PC-3 (cell line): Measurements from ENCODE around the gene VGF.

Source experiments
- EZH2phosphoT487 ChIP-seq: fragments of 300-600 bp; sonication (generic); IDR thresholded peaks from 2 replicates; pipeline ENCODE4 v1.6.1; 2018; ENCODE audit warnings: mild to moderate bottlenecking, antibody characterized with exemption, low read length, borderline replicate concordance
- TF ChIP-seq, protein P1 (sequence below): fragments of 300-600 bp; sonication (generic); conservative IDR thresholded peaks from 2 replicates; pipeline ENCODE4 v1.5.1; 2017; ENCODE audit warnings: antibody characterized with exemption, low read depth, mild to moderate bottlenecking, low read length

DNA sequence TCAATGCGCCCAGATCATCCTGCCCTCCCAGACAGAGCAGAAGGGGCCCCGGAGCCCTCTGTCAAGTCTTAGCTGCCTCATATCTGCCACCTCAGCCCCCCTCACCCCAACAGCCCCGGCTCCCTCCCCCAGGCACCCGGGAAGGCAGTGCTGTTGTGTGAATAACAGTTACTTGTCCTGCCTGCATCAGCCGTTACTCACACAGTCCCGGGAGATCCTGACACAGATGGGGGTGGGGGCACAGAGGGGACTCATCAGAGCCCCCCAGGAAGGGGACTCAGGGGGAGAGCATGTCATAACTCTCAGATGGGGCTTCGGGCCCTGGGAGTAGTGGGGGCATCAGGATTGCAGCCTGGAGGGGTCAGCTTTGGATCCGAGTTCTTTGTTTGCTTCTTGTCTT lies 50.9 kb downstream of the VGF start:
- TF ChIP-seq, protein P1, sequence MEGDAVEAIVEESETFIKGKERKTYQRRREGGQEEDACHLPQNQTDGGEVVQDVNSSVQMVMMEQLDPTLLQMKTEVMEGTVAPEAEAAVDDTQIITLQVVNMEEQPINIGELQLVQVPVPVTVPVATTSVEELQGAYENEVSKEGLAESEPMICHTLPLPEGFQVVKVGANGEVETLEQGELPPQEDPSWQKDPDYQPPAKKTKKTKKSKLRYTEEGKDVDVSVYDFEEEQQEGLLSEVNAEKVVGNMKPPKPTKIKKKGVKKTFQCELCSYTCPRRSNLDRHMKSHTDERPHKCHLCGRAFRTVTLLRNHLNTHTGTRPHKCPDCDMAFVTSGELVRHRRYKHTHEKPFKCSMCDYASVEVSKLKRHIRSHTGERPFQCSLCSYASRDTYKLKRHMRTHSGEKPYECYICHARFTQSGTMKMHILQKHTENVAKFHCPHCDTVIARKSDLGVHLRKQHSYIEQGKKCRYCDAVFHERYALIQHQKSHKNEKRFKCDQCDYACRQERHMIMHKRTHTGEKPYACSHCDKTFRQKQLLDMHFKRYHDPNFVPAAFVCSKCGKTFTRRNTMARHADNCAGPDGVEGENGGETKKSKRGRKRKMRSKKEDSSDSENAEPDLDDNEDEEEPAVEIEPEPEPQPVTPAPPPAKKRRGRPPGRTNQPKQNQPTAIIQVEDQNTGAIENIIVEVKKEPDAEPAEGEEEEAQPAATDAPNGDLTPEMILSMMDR, result no peak
- no peak for TF ChIP-seq EZH2phosphoT487
